ENCODE data around the gene ERO1A.

The ERO1A gene

DNA sequence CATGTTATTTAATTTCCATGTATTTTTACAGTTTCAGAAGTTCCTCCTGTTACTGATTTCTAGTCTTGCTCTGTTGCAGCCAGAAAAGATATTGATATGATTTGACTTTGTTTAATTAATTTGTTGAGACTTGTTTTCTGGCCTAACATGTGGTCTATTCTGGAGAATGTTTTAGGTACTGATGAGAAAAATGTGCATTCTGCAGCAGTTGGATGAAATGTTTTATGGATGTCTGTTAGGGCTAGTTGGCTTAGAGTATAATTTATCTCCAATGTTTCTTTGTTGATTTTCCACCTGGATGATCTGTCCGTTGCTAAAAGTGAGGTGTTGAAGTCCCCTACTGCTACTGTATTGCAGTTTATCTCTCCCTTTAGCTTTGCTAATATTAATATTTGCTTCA, 88.3 kb downstream of the ERO1A start:
- no peak for TF ChIP-seq POLR2A (IDR thresholded peaks at IDR 0.05; ENCODE audit: low read depth, low read length)
- FAIRE-seq, result no peak

GRCh38 chr14:52602131-52602530, 93.2 kb downstream of the ERO1A start:
- TF ChIP-seq POLR2A (IDR thresholded peaks at IDR 0.05; ENCODE audit: low read depth, low read length), result no peak
- DNase-seq (ENCODE audit: insufficient read length, low spot score) (no peak), FAIRE-seq (no peak)

More for the DNA sequence above, 88.3 kb downstream of the ERO1A start:
- no peak for DNase-seq (ENCODE audit: insufficient read length, low spot score)

DNA sequence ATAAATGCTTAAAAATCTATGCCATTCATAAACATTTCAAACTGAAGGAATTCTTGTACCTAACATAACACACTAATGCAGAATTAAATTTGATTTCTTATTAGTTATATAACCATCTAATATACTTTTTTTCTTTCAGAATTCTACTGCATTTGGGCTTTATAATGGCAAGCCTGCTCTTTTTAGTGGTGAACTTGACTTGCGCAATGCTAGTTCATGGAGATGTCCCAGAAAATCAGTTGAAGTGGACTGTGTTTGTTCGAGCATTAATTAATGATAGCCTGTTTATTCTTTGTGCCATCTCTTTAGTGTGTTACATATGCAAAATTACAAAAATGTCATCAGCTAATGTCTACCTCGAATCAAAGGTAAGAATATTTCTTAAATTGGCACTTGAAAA, 95.4 kb downstream of the ERO1A start:
- DNase-seq (ENCODE audit: insufficient read length, low spot score) (no peak), FAIRE-seq (no peak)
- TF ChIP-seq POLR2A (IDR thresholded peaks at IDR 0.05; ENCODE audit: low read depth, low read length), result no peak

- FAIRE-seq (no peak), DNase-seq (ENCODE audit: insufficient read length, low spot score) (no peak)
- no peak for TF ChIP-seq POLR2A (IDR thresholded peaks at IDR 0.05; ENCODE audit: low read depth, low read length)
Measured at GRCh38 chr14:52598568-52598967, 96.8 kb downstream of the ERO1A start.

DNA sequence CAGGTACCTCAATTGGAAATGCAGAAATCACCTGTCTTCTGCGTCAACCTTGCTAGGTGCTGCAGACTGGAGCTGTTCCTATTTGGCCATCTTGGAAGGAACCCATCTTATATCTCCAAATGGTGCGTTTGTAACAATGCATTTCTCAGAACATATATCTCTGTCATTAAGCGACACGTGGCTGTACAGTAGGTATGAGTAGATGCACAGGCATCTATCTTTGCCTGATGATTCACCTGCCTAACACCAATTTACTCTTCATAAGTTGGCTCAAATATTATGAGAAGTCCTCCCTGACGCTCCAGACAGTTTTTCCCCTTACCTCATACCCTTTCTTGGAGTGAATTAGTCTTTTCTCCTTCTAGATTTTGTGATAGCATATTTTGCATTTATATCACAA, 98.5 kb downstream of the ERO1A start:
- no peak for FAIRE-seq
- no peak for DNase-seq (ENCODE audit: insufficient read length, low spot score)
- no peak for TF ChIP-seq POLR2A (IDR thresholded peaks at IDR 0.05; ENCODE audit: low read depth, low read length)

GRCh38 chr14:52596320-52596719, 99.0 kb downstream of the ERO1A start:
- FAIRE-seq (no peak), DNase-seq (ENCODE audit: insufficient read length, low spot score) (no peak)
- no peak for TF ChIP-seq POLR2A (IDR thresholded peaks at IDR 0.05; ENCODE audit: low read depth, low read length)

DNA sequence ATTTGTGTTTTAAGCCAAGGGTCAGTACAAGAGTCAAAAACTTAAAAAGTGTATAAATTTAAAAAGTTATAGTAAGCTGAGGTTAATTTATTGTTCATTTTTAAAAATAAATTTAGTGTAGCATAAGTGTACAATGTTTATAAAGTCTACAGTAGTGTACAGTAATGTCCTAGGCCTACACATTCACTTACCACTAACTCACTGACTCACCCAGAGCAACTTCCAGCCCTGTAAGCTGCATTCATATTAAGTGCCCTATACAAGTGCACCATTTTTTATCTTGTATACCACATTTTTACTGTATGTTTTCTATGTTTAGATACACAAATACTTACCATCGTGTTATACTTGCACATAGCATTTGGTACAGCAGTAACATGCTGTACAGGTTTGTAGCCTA, 105.0 kb downstream of the ERO1A start:
- no peak for TF ChIP-seq POLR2A (IDR thresholded peaks at IDR 0.05; ENCODE audit: low read depth, low read length)
- DNase-seq (ENCODE audit: insufficient read length, low spot score) (no peak), FAIRE-seq (no peak)

All from H54 (cell line).